Fibroblast of lung (primary cell): Measurements from ENCODE around the gene CGB7.

Experiments
- CTCF ChIP-seq, 2 donors: IDR thresholded peaks in 1 of 2; conservative IDR thresholded peaks in 1 of 2; 1 replicate in 1 of 2; 2 replicates in 1 of 2; pipeline ENCODE4 v1.5.1; 2011 to 2012; ENCODE audit warnings: low read length in 2 of 2, control low read depth in 1 of 2, inconsistent platforms in 1 of 2, low read depth in 1 of 2, mild to moderate bottlenecking in 1 of 2
- EZH2 ChIP-seq: IDR thresholded peaks from 2 replicates; pipeline ENCODE4 v1.5.1; 2012; ENCODE audit warnings: low read length, control low read depth, mild to moderate bottlenecking; ENCODE audit errors: missing control alignments

GRCh38 chr19:49020931-49021895, 36.3 kb downstream of the CGB7 start:
- TF ChIP-seq CTCF (conservative IDR thresholded peaks at IDR 0.05 in 1 of 2, IDR thresholded peaks at IDR 0.05 in 1 of 2; ENCODE audit: low read depth in 1 of 2, low read length in 2 of 2): no peak
- TF ChIP-seq EZH2: no peak
